Body of pancreas (tissue), 4 donors: ENCODE results near the gene SOX12.

Experiments used
- POLR2A ChIP-seq, 3 donors: fragments of 450-650 bp; IDR thresholded peaks; one replicate each; pipeline ENCODE4 v1.6.1; 2016; ENCODE audit warnings: antibody characterized with exemption in 3 of 3, mild to moderate bottlenecking in 2 of 3
- TF ChIP-seq, protein P1 (sequence below), 7 experiments: fragments of 450-650 bp in 4 of 7; fragments of 200-600 bp in 3 of 7; sonication (generic) in 3 of 7; IDR thresholded peaks; one replicate each; pipeline ENCODE4 v1.5.1; 2016 to 2019; ENCODE audit warnings: antibody characterized with exemption in 7 of 7

DNA sequence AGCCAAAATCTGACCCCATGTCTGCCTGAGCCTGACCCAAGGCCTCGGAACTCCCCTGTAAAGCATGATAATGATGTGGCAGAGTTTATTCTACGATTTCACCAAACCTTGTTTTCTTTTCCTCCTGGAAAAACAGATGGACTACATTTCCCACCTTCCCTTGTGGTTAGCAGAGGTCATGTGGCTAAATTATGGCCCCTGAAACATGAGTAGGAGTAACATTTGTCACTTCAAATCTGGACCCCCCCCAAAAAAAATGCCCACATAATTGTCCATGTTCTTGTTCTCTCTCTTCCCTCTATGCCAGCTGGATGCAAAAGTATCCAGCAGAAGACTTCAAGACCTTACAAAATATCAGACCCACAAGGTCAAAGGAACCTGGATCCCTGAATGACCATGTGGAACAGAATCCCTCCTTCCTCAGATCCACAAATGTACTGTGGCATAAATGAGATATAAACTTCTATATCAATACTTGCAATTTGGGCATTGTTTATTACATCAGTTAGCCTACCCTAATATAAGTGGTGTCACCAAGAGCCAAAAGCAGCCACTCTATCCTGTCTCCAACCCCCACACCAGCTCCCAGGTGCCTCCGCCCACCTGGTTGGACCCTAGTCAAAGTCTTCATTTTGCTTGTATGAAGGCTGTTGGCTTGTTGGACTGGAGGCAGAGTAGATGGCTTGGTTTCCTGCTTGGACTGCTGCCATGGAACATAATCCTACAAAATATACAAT lies 36.2 kb upstream of the SOX12 start:
- TF ChIP-seq, protein P1, sequence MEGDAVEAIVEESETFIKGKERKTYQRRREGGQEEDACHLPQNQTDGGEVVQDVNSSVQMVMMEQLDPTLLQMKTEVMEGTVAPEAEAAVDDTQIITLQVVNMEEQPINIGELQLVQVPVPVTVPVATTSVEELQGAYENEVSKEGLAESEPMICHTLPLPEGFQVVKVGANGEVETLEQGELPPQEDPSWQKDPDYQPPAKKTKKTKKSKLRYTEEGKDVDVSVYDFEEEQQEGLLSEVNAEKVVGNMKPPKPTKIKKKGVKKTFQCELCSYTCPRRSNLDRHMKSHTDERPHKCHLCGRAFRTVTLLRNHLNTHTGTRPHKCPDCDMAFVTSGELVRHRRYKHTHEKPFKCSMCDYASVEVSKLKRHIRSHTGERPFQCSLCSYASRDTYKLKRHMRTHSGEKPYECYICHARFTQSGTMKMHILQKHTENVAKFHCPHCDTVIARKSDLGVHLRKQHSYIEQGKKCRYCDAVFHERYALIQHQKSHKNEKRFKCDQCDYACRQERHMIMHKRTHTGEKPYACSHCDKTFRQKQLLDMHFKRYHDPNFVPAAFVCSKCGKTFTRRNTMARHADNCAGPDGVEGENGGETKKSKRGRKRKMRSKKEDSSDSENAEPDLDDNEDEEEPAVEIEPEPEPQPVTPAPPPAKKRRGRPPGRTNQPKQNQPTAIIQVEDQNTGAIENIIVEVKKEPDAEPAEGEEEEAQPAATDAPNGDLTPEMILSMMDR (IDR thresholded peaks at IDR 0.05) = no peak
- TF ChIP-seq POLR2A (IDR thresholded peaks at IDR 0.05) = no peak
